ENCODE results near the gene DNAJB5.

The DNAJB5 gene

GRCh38 chr9:34962546-34962945 is 27.0 kb upstream of the DNAJB5 start:
- Histone ChIP-seq H3K4me3 (ENCODE audit: low read length) (no peak overlapping the region), H3K9me3 (replicated peaks; ENCODE audit: low read length) (no peaks in the 10 kb centered on the region), H3K4me2 (ENCODE audit: low read length) (no peak overlapping the region), H3K36me3 (ENCODE audit: insufficient read depth, low read length) (no peaks in the 10 kb centered on the region), H3K27me3 (ENCODE audit: control insufficient read depth, insufficient read depth, low read length) (peaks cover 91% of the 10 kb centered on the region), H3K4me1 (ENCODE audit: control insufficient read depth, insufficient read depth, low read length) (peaks cover 3% of the 10 kb centered on the region), H3K9ac (ENCODE audit: low read depth, low read length) (no peak overlapping the region)

- no peak overlapping the region for H3K9ac ChIP-seq (ENCODE audit: low read depth, low read length)
- H3K4me2 ChIP-seq (ENCODE audit: low read length) = no peak overlapping the region
- H3K4me1 ChIP-seq (ENCODE audit: control insufficient read depth, insufficient read depth, low read length) = peaks cover 3% of the 10 kb centered on the region
- H3K36me3 ChIP-seq (ENCODE audit: insufficient read depth, low read length) = no peaks in the 10 kb centered on the region
- no peaks in the 10 kb centered on the region for H3K9me3 ChIP-seq (replicated peaks; ENCODE audit: low read length)
- H3K4me3 ChIP-seq (ENCODE audit: low read length) = no peak overlapping the region
- H3K27me3 ChIP-seq (ENCODE audit: control insufficient read depth, insufficient read depth, low read length) = peaks cover 93% of the 10 kb centered on the region
Measured at GRCh38 chr9:34963552-34963951, 26.0 kb upstream of the DNAJB5 start.

GRCh38 chr9:34964458-34964857 is 25.1 kb upstream of the DNAJB5 start:
- H3K36me3 ChIP-seq (ENCODE audit: insufficient read depth, low read length) = no peaks in the 10 kb centered on the region
- peaks cover 91% of the 10 kb centered on the region for H3K27me3 ChIP-seq (ENCODE audit: control insufficient read depth, insufficient read depth, low read length)
- no peak overlapping the region for H3K9ac ChIP-seq (ENCODE audit: low read depth, low read length)
- no peak overlapping the region for H3K4me3 ChIP-seq (ENCODE audit: low read length)
- no peak overlapping the region for H3K4me2 ChIP-seq (ENCODE audit: low read length)
- H3K4me1 ChIP-seq (ENCODE audit: control insufficient read depth, insufficient read depth, low read length) = peaks cover 3% of the 10 kb centered on the region
- H3K9me3 ChIP-seq (replicated peaks; ENCODE audit: low read length) = no peaks in the 10 kb centered on the region

GRCh38 chr9:34971146-34971811 is 18.3 kb upstream of the DNAJB5 start:
- no peaks in the 10 kb centered on the region for H3K9me3 ChIP-seq (replicated peaks; ENCODE audit: low read length)

GRCh38 chr9:34974664-34975063 is 14.9 kb upstream of the DNAJB5 start:
- H3K9ac ChIP-seq (ENCODE audit: low read depth, low read length) = no peak overlapping the region
- H3K4me1 ChIP-seq (ENCODE audit: control insufficient read depth, insufficient read depth, low read length) = no peaks in the 10 kb centered on the region
- no peak overlapping the region for H3K4me2 ChIP-seq (ENCODE audit: low read length)
- H3K36me3 ChIP-seq (ENCODE audit: insufficient read depth, low read length) = no peaks in the 10 kb centered on the region
- H3K27me3 ChIP-seq (ENCODE audit: control insufficient read depth, insufficient read depth, low read length) = peaks cover 90% of the 10 kb centered on the region
- no peak overlapping the region for H3K4me3 ChIP-seq (ENCODE audit: low read length)
- no peaks in the 10 kb centered on the region for H3K9me3 ChIP-seq (replicated peaks; ENCODE audit: low read length)

More at GRCh38 chr9:34971146-34971811, 18.3 kb upstream of the DNAJB5 start:
- H3K27me3 ChIP-seq (ENCODE audit: control insufficient read depth, insufficient read depth, low read length) = peaks cover 84% of the 10 kb centered on the region
- H3K4me1 ChIP-seq (ENCODE audit: control insufficient read depth, insufficient read depth, low read length) = no peaks in the 10 kb centered on the region
- H3K4me2 ChIP-seq (ENCODE audit: low read length) = no peak overlapping the region
- H3K4me3 ChIP-seq (ENCODE audit: low read length) = no peak overlapping the region
- H3K9ac ChIP-seq (ENCODE audit: low read depth, low read length) = no peak overlapping the region
- H3K36me3 ChIP-seq (ENCODE audit: insufficient read depth, low read length) = no peaks in the 10 kb centered on the region

GRCh38 chr9:34976441-34976840 is 13.1 kb upstream of the DNAJB5 start:
- peaks cover 91% of the 10 kb centered on the region for H3K27me3 ChIP-seq (ENCODE audit: control insufficient read depth, insufficient read depth, low read length)

GRCh38 chr9:34976992-34977391 is 12.6 kb upstream of the DNAJB5 start:
- no peak overlapping the region for H3K9ac ChIP-seq (ENCODE audit: low read depth, low read length)
- no peaks in the 10 kb centered on the region for H3K4me1 ChIP-seq (ENCODE audit: control insufficient read depth, insufficient read depth, low read length)
- H3K36me3 ChIP-seq (ENCODE audit: insufficient read depth, low read length) = no peaks in the 10 kb centered on the region
- no peak overlapping the region for H3K4me3 ChIP-seq (ENCODE audit: low read length)
- peaks cover 88% of the 10 kb centered on the region for H3K27me3 ChIP-seq (ENCODE audit: control insufficient read depth, insufficient read depth, low read length)
- H3K9me3 ChIP-seq (replicated peaks; ENCODE audit: low read length) = no peaks in the 10 kb centered on the region
- no peak overlapping the region for H3K4me2 ChIP-seq (ENCODE audit: low read length)

More at GRCh38 chr9:34976441-34976840, 13.1 kb upstream of the DNAJB5 start:
- no peak overlapping the region for H3K9ac ChIP-seq (ENCODE audit: low read depth, low read length)
- no peaks in the 10 kb centered on the region for H3K36me3 ChIP-seq (ENCODE audit: insufficient read depth, low read length)
- H3K4me1 ChIP-seq (ENCODE audit: control insufficient read depth, insufficient read depth, low read length) = no peaks in the 10 kb centered on the region
- H3K4me2 ChIP-seq (ENCODE audit: low read length) = no peak overlapping the region
- H3K9me3 ChIP-seq (replicated peaks; ENCODE audit: low read length) = no peaks in the 10 kb centered on the region
- H3K4me3 ChIP-seq (ENCODE audit: low read length) = no peak overlapping the region

GRCh38 chr9:34980181-34980761 is 9.3 kb upstream of the DNAJB5 start:
- Histone ChIP-seq H3K9ac (ENCODE audit: low read depth, low read length) (no peak overlapping the region), H3K4me3 (ENCODE audit: low read length) (no peak overlapping the region), H3K27me3 (ENCODE audit: control insufficient read depth, insufficient read depth, low read length) (peaks cover 76% of the 10 kb centered on the region), H3K36me3 (ENCODE audit: insufficient read depth, low read length) (no peaks in the 10 kb centered on the region), H3K4me2 (ENCODE audit: low read length) (no peak overlapping the region), H3K4me1 (ENCODE audit: control insufficient read depth, insufficient read depth, low read length) (no peaks in the 10 kb centered on the region), H3K9me3 (replicated peaks; ENCODE audit: low read length) (no peaks in the 10 kb centered on the region)

GRCh38 chr9:34982361-34982760 is 7.2 kb upstream of the DNAJB5 start:
- Histone ChIP-seq H3K27me3 (ENCODE audit: control insufficient read depth, insufficient read depth, low read length) (peaks cover 56% of the 10 kb centered on the region), H3K4me2 (ENCODE audit: low read length) (no peak overlapping the region), H3K9ac (ENCODE audit: low read depth, low read length) (no peak overlapping the region), H3K4me1 (ENCODE audit: control insufficient read depth, insufficient read depth, low read length) (no peaks in the 10 kb centered on the region), H3K9me3 (replicated peaks; ENCODE audit: low read length) (no peaks in the 10 kb centered on the region), H3K4me3 (ENCODE audit: low read length) (no peak overlapping the region), H3K36me3 (ENCODE audit: insufficient read depth, low read length) (no peaks in the 10 kb centered on the region)

GRCh38 chr9:34983209-34983608 is 6.3 kb upstream of the DNAJB5 start:
- no peaks in the 10 kb centered on the region for H3K9me3 ChIP-seq (replicated peaks; ENCODE audit: low read length)
- H3K4me3 ChIP-seq (ENCODE audit: low read length) = no peak overlapping the region
- peaks cover 49% of the 10 kb centered on the region for H3K27me3 ChIP-seq (ENCODE audit: control insufficient read depth, insufficient read depth, low read length)
- no peak overlapping the region for H3K4me2 ChIP-seq (ENCODE audit: low read length)
- peaks cover 3% of the 10 kb centered on the region for H3K4me1 ChIP-seq (ENCODE audit: control insufficient read depth, insufficient read depth, low read length)
- H3K36me3 ChIP-seq (ENCODE audit: insufficient read depth, low read length) = no peaks in the 10 kb centered on the region
- H3K9ac ChIP-seq (ENCODE audit: low read depth, low read length) = no peak overlapping the region

GRCh38 chr9:34984049-34984448 is 5.5 kb upstream of the DNAJB5 start:
- Histone ChIP-seq H3K27me3 (ENCODE audit: control insufficient read depth, insufficient read depth, low read length) (peaks cover 40% of the 10 kb centered on the region), H3K4me1 (ENCODE audit: control insufficient read depth, insufficient read depth, low read length) (peaks cover 10% of the 10 kb centered on the region), H3K4me3 (ENCODE audit: low read length) (no peak overlapping the region), H3K9me3 (replicated peaks; ENCODE audit: low read length) (no peaks in the 10 kb centered on the region), H3K9ac (ENCODE audit: low read depth, low read length) (no peak overlapping the region), H3K4me2 (ENCODE audit: low read length) (no peak overlapping the region), H3K36me3 (ENCODE audit: insufficient read depth, low read length) (no peaks in the 10 kb centered on the region)

GRCh38 chr9:34985311-34985899 is 4.1 kb upstream of the DNAJB5 start:
- H3K9ac ChIP-seq (ENCODE audit: low read depth, low read length) = no peak overlapping the region
- no peak overlapping the region for H3K4me2 ChIP-seq (ENCODE audit: low read length)
- no peaks in the 10 kb centered on the region for H3K36me3 ChIP-seq (ENCODE audit: insufficient read depth, low read length)
- no peaks in the 10 kb centered on the region for H3K9me3 ChIP-seq (replicated peaks; ENCODE audit: low read length)
- peaks cover 14% of the 10 kb centered on the region for H3K4me1 ChIP-seq (ENCODE audit: control insufficient read depth, insufficient read depth, low read length)
- peaks cover 27% of the 10 kb centered on the region for H3K27me3 ChIP-seq (ENCODE audit: control insufficient read depth, insufficient read depth, low read length)
- no peak overlapping the region for H3K4me3 ChIP-seq (ENCODE audit: low read length)

All from skeletal muscle satellite cell (primary cell).